HL-60 (cell line): ENCODE data around the gene PCDHA5.
A peak's percentile ranks its signal among the peaks of the same experiment; 100 is the strongest.
"Not testable (repeated sequence)": the region's sequence is repeated elsewhere in the genome, so short reads cannot be mapped to it uniquely, and the experiment has no call there.

ENCODE experiments used
- DNase-seq, 2 experiments: peaks; one replicate each; pipeline ENCODE4 v3.0.0-alpha.2; 2010 to 2020; ENCODE audit warnings: low read depth in 1 of 2, low spot score in 1 of 2
- H3K27ac ChIP-seq: fragments of 250-450 bp; sonication (Bioruptor Pico); replicated peaks from 2 replicates; pipeline ENCODE4 v1.5.1; 2020; ENCODE audit warnings: mild to moderate bottlenecking, moderate library complexity
- H3K27me3 ChIP-seq: fragments of 250-450 bp; sonication (Bioruptor Pico); 2 replicates; pipeline ENCODE4 v1.5.1; 2021; ENCODE audit warnings: mild to moderate bottlenecking, moderate library complexity; ENCODE audit not compliant: insufficient read depth, poor library complexity, severe bottlenecking
- H3K4me3 ChIP-seq: replicated peaks from 2 replicates; pipeline ENCODE4 v1.5.1; 2011; ENCODE audit warnings: mild to moderate bottlenecking, control low read depth, low read length; ENCODE audit not compliant: insufficient read depth
- CTCF ChIP-seq: IDR thresholded peaks from one replicate; pipeline ENCODE4 v1.5.1; 2011; ENCODE audit warnings: low read length, control low read depth, inconsistent platforms; ENCODE audit not compliant: insufficient read depth
- GABPA ChIP-seq: IDR thresholded peaks from 2 replicates; pipeline ENCODE4 v1.6.1; 2012; ENCODE audit warnings: low read depth
- POLR2AphosphoS5 ChIP-seq: IDR thresholded peaks from 2 replicates; pipeline ENCODE4 v1.6.1; 2012; ENCODE audit warnings: low read depth
- REST ChIP-seq: IDR thresholded peaks from 2 replicates; pipeline ENCODE4 v1.6.1; 2012; ENCODE audit warnings: low read depth; ENCODE audit not compliant: insufficient replicate concordance
- SPI1 ChIP-seq: IDR thresholded peaks from 2 replicates; pipeline ENCODE4 v1.6.1; 2012; ENCODE audit warnings: low read depth, mild to moderate bottlenecking, borderline replicate concordance

The PCDHA5 gene

GRCh38 chr5:140806834-140807775 lies 14.3 kb upstream of the PCDHA5 start, which contains the start of gene PCDHA4:
PCDHA4 (plus strand) TSS chr5:140807068.
- Histone ChIP-seq H3K27ac (no peak within 1 kb of the TSS), H3K4me3 (no peak within 1 kb of the TSS), H3K27me3 (no peaks in the 10 kb centered on the region)
- TF ChIP-seq GABPA (no peak), SPI1 (no peak), CTCF (peak; percentile 3), REST (no peak), POLR2AphosphoS5 (no peak)
- DNase-seq: no peak

GRCh38 chr5:140808241-140808888 lies 13.0 kb upstream of the PCDHA5 start:
- not testable (repeated sequence) for DNase-seq, H3K4me3 ChIP-seq, H3K27me3 ChIP-seq, H3K27ac ChIP-seq

GRCh38 chr5:140808889-140809291 lies 12.5 kb upstream of the PCDHA5 start:
- DNase-seq: no peak
- Histone ChIP-seq H3K27ac (no peak overlapping the region), H3K27me3 (no peaks in the 10 kb centered on the region), H3K4me3 (no peak overlapping the region)
- TF ChIP-seq GABPA (no peak), CTCF (no peak), REST (no peak), SPI1 (no peak), POLR2AphosphoS5 (no peak)

DNA sequence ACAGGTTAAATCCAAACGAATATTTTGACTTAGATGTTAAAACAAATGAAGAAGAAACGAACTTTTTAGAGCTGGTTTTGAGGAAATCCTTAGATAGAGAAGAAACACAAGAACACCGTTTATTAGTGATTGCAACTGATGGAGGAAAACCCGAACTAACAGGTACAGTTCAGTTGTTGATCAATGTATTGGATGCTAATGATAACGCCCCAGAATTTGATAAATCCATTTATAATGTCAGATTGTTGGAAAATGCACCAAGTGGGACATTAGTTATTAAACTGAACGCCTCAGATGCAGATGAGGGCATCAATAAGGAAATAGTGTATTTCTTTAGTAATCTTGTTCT lies 842 bp downstream of the PCDHA5 start:
- Histone ChIP-seq H3K27ac (no peak overlapping the region), H3K27me3 (peaks cover 5% of the 10 kb centered on the region), H3K4me3 (no peak overlapping the region)
- no peak for DNase-seq
- TF ChIP-seq REST: no peak
- TF ChIP-seq POLR2AphosphoS5: no peak
- no peak for TF ChIP-seq SPI1
- no peak for TF ChIP-seq CTCF
- no peak for TF ChIP-seq GABPA

DNA sequence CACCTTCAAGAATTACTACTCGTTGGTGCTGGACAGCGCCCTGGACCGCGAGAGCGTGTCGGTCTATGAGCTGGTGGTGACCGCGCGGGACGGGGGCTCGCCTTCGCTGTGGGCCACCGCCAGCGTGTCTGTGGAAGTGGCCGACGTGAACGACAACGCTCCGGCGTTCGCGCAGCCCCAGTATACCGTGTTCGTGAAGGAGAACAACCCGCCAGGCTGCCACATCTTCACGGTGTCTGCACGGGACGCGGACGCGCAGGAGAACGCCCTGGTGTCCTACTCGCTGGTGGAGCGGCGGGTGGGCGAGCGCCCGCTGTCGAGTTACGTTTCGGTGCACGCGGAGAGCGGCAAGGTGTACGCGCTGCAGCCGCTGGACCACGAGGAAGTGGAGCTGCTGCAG lies 1.6 kb downstream of the PCDHA5 start:
- not testable (repeated sequence) for H3K27ac ChIP-seq, H3K4me3 ChIP-seq, DNase-seq, H3K27me3 ChIP-seq
